Nephron progenitor cell (in vitro differentiated cells): Measurements from ENCODE around the gene URM1.
A peak's percentile ranks its signal among the peaks of the same experiment; 100 is the strongest.

Experiments used
- DNase-seq: peaks from one replicate; pipeline ENCODE4 v3.0.0; 2021
- H3K27ac Mint-ChIP-seq: 2 replicates; pipeline ENCODE4 v1.8.0; 2021; ENCODE audit warnings: mild to moderate bottlenecking, moderate library complexity, mixed read lengths
- H3K27me3 Mint-ChIP-seq: 2 replicates; pipeline ENCODE4 v1.8.0; 2021; ENCODE audit warnings: mild to moderate bottlenecking, low read depth, mixed read lengths; ENCODE audit not compliant: poor library complexity
- H3K36me3 Mint-ChIP-seq: 2 replicates; pipeline ENCODE4 v1.8.0; 2021; ENCODE audit warnings: low read depth, mixed read lengths
- H3K4me1 Mint-ChIP-seq: 2 replicates; pipeline ENCODE4 v1.8.0; 2021; ENCODE audit warnings: mixed read lengths
- H3K4me3 Mint-ChIP-seq: 2 replicates; pipeline ENCODE4 v1.8.0; 2021; ENCODE audit warnings: mild to moderate bottlenecking, moderate library complexity, mixed read lengths
- H3K9me3 Mint-ChIP-seq: 2 replicates; pipeline ENCODE4 v1.8.0; 2021; ENCODE audit warnings: mild to moderate bottlenecking, moderate library complexity, mixed read lengths
- TF ChIP-seq, protein P1 (sequence below): fragments of 200-600 bp; sonication (generic); IDR thresholded peaks from 2 replicates; pipeline ENCODE4 v1.5.0; 2021; ENCODE audit warnings: antibody characterized with exemption

The URM1 gene

DNA sequence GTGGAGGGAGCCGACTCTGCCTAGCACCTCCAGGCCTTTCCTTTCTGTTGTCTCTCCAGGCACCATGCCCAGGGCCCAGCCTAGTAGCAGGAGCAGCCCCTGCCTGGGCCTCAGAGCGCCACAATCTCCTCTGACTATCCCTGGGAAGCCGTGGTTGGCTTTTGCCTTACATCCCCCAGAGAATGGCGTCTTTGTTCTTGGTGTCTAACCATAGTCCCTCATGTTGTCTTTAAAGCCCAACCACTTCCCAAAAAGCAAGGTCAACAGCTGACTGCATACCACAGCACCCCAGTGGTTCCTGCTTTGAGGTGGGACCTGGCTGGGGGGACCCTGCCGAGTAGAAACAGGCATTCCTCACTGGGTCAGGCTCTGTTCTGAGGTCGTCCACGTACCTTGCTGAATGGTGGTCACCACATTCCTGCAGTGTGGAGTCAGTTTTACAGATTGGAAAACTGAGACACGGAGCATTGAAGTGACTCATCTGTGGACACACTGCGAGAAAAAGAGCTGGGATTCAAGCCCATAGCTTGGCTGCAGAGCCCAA, 35.7 kb downstream of the URM1 start:
- H3K27ac Mint-ChIP-seq, result no peak overlapping the region
- no peaks in the 10 kb centered on the region for H3K9me3 Mint-ChIP-seq
- H3K4me3 Mint-ChIP-seq, result no peak overlapping the region
- DNase-seq, result no peak
- peaks cover 14% of the 10 kb centered on the region for H3K27me3 Mint-ChIP-seq
- peaks cover 43% of the 10 kb centered on the region for H3K4me1 Mint-ChIP-seq
- TF ChIP-seq, protein P1, sequence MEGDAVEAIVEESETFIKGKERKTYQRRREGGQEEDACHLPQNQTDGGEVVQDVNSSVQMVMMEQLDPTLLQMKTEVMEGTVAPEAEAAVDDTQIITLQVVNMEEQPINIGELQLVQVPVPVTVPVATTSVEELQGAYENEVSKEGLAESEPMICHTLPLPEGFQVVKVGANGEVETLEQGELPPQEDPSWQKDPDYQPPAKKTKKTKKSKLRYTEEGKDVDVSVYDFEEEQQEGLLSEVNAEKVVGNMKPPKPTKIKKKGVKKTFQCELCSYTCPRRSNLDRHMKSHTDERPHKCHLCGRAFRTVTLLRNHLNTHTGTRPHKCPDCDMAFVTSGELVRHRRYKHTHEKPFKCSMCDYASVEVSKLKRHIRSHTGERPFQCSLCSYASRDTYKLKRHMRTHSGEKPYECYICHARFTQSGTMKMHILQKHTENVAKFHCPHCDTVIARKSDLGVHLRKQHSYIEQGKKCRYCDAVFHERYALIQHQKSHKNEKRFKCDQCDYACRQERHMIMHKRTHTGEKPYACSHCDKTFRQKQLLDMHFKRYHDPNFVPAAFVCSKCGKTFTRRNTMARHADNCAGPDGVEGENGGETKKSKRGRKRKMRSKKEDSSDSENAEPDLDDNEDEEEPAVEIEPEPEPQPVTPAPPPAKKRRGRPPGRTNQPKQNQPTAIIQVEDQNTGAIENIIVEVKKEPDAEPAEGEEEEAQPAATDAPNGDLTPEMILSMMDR, result no peak
- H3K36me3 Mint-ChIP-seq, result no peaks in the 10 kb centered on the region

DNA sequence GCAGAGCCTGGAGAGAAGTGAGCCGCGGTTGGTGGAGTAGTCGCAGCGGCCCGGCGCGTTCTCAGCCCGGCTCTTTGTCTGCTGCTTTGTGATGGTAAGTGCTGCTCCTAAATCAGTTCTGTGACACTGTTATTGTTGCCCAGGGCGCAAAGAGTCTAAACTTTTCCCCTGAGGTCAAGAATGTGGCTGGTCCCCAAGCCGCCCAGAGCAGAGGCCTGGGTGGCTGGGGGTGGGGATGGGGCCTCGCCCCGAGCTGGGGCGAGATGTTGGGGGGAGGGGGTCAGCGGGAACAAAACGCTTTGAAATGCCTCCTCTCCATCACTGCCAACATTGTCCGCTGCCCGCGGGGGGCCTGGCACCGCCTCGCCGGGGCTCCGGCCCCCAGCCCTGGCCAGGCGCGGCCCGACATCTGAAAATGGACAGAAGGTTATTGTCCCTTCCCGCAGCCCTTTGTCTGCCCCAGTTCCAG, 37.8 kb downstream of the URM1 start:
- DNase-seq, result peak; percentile 52
- H3K9me3 Mint-ChIP-seq, result no peaks in the 10 kb centered on the region
- peaks cover 9% of the 10 kb centered on the region for H3K27me3 Mint-ChIP-seq
- no peaks in the 10 kb centered on the region for H3K36me3 Mint-ChIP-seq
- TF ChIP-seq, protein P1, result no peak
- peaks cover 47% of the 10 kb centered on the region for H3K4me1 Mint-ChIP-seq
- peak overlapping the region; percentile 97 for H3K27ac Mint-ChIP-seq
- peak overlapping the region; percentile 72 for H3K4me3 Mint-ChIP-seq

DNA sequence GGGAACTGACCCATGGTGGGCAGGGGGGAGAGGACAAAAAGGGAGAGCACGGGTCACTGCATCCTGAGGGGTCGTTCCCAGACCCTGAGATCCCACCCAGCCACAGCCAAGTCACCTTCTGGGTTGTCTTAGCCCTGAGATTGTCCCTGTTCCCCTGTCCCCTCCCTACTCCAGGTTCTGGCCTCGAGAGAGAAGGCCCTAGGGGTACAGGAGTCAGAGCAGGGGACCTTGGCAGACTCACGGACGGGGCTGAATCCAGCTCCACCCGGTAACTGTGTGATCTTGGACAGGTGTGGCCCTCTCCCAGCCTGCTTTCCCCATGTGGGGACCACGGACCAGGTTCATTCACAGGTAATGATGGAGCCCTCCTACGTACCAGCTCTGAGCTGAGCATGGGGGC, 38.3 kb downstream of the URM1 start:
- DNase-seq, result no peak
- H3K27me3 Mint-ChIP-seq, result peaks cover 9% of the 10 kb centered on the region
- no peak overlapping the region for H3K27ac Mint-ChIP-seq
- no peaks in the 10 kb centered on the region for H3K9me3 Mint-ChIP-seq
- H3K4me1 Mint-ChIP-seq, result peaks cover 49% of the 10 kb centered on the region
- TF ChIP-seq, protein P1, result no peak
- no peak overlapping the region for H3K4me3 Mint-ChIP-seq
- no peaks in the 10 kb centered on the region for H3K36me3 Mint-ChIP-seq

DNA sequence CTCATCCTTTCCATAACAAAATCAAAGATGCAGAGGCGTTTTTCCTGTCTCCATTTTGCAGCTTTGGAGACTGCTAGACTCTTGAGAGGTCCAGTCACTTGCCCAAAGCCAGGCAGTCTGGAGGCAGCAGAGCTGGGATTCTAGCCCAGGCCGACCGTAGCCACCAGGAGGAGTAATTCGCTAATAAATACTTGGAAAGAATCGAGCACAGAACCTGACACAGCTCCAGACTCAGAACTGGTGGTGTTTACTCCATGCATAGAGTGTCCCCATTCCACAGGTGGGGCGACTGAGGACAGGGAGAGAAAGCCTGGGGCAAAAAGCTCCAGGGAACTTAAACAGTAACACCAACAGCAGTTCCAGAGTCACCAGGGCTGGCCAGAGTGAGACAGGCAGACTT, 38.8 kb downstream of the URM1 start:
- no peak overlapping the region for H3K4me3 Mint-ChIP-seq
- peaks cover 52% of the 10 kb centered on the region for H3K4me1 Mint-ChIP-seq
- peaks cover 9% of the 10 kb centered on the region for H3K27me3 Mint-ChIP-seq
- no peaks in the 10 kb centered on the region for H3K36me3 Mint-ChIP-seq
- TF ChIP-seq, protein P1, result no peak
- H3K27ac Mint-ChIP-seq, result no peak overlapping the region
- DNase-seq, result no peak
- no peaks in the 10 kb centered on the region for H3K9me3 Mint-ChIP-seq

DNA sequence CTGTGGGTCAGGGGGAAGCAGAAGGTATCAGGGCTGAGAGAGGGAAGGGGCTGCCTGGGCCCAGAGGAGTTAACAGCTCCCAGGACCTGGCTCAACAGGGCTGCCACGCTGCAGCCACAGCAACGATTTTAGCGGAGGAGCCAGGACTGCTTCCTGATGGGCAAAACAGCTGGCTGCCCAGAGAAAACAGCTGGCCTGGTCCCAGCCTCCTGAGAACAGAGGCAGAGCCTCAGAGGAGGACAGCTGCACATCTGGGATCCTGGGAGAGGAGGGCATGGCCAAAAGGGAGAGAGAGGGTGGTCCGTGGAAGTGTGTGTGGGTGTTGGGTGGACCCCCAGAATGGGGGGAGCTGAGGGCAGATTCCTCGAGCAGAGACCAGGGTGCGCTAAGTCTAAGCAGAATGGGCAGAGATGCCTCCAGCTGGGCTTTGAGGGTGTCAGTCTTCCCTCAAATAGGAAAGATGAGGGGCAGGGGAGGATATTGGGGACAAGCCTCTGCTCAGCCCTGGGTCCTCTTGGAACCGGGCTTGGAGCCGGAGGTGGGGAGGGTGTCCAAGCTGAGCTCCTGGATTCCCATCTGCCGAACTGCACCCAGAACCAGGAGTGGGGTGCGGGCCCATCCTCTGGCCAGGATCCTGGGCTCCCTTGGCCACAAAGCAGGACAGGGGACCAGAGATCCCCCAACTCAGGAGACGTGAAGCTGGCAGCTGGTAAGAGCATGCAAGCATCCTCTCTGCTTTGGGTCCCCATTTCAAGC, 40.4 kb downstream of the URM1 start:
- H3K36me3 Mint-ChIP-seq, result no peaks in the 10 kb centered on the region
- peaks cover 3% of the 10 kb centered on the region for H3K27me3 Mint-ChIP-seq
- H3K4me1 Mint-ChIP-seq, result peaks cover 55% of the 10 kb centered on the region

More for the DNA sequence above, 40.4 kb downstream of the URM1 start:
- no peak for DNase-seq
- Mint-ChIP-seq H3K9me3 (no peaks in the 10 kb centered on the region), H3K4me3 (no peak overlapping the region), H3K27ac (no peak overlapping the region)
- TF ChIP-seq, protein P1, result no peak
